Parathyroid adenoma (tissue), 2 donors: ENCODE measurements around the gene GLYR1.

Experiments
- H2AFZ ChIP-seq: fragments of 300-600 bp; sonication (generic); one replicate; pipeline ENCODE4 v1.7.0; 2017; ENCODE audit warnings: antibody characterized with exemption, mild to moderate bottlenecking
- H3K27ac ChIP-seq: fragments of 300-600 bp; sonication (generic); one replicate; pipeline ENCODE4 v1.7.0; 2017
- H3K27me3 ChIP-seq: fragments of 300-600 bp; sonication (generic); one replicate; pipeline ENCODE4 v1.7.0; 2017; ENCODE audit warnings: low read length; ENCODE audit not compliant: control insufficient read depth, insufficient read depth
- H3K36me3 ChIP-seq: fragments of 300-600 bp; sonication (generic); one replicate; pipeline ENCODE4 v1.7.0; 2017; ENCODE audit warnings: low read length; ENCODE audit not compliant: control insufficient read depth, insufficient read depth
- H3K4me1 ChIP-seq: fragments of 300-600 bp; sonication (generic); one replicate; pipeline ENCODE4 v1.7.0; 2017; ENCODE audit warnings: control low read depth
- H3K4me2 ChIP-seq: fragments of 300-600 bp; sonication (generic); one replicate; pipeline ENCODE4 v1.7.0; 2017; ENCODE audit warnings: low read length
- H3K4me3 ChIP-seq: fragments of 300-600 bp; sonication (generic); one replicate; pipeline ENCODE4 v1.7.0; 2017; ENCODE audit warnings: low read depth, low read length
- H3K79me2 ChIP-seq: fragments of 300-600 bp; sonication (generic); one replicate; pipeline ENCODE4 v1.7.0; 2017; ENCODE audit warnings: control low read depth
- H3K9ac ChIP-seq: fragments of 300-600 bp; sonication (generic); one replicate; pipeline ENCODE4 v1.7.0; 2017; ENCODE audit warnings: mild to moderate bottlenecking
- H3K9me3 ChIP-seq: fragments of 300-600 bp; sonication (generic); one replicate; pipeline ENCODE4 v1.7.0; 2017; ENCODE audit warnings: low read length; ENCODE audit not compliant: control insufficient read depth
- CTCF ChIP-seq: fragments of 300-600 bp; sonication (generic); IDR thresholded peaks from one replicate; pipeline ENCODE4 v1.7.0; 2017; ENCODE audit warnings: antibody characterized with exemption, mild to moderate bottlenecking
- donor health status: primary hyperparathyroidism.

The GLYR1 gene

GRCh38 chr16:4882000-4882632 is 35.0 kb upstream of the GLYR1 start:
- Histone ChIP-seq H3K4me2 (peak overlapping the region; percentile 28), H3K9ac (no peak overlapping the region), H3K4me3 (no peak overlapping the region), H3K36me3 (no peaks in the 10 kb centered on the region), H3K27me3 (no peaks in the 10 kb centered on the region), H3K9me3 (no peaks in the 10 kb centered on the region), H3K79me2 (no peaks in the 10 kb centered on the region), H3K4me1 (peaks cover 8% of the 10 kb centered on the region), H3K27ac (no peak overlapping the region), H2AFZ (no peak overlapping the region)
- no peak for TF ChIP-seq CTCF

- Histone ChIP-seq H3K36me3 (no peaks in the 10 kb centered on the region), H3K9me3 (no peaks in the 10 kb centered on the region)
- TF ChIP-seq CTCF, result no peak
Observed at GRCh38 chr16:4880006-4880580, 33.0 kb upstream of the GLYR1 start.

GRCh38 chr16:4879049-4879448 is 32.0 kb upstream of the GLYR1 start:
- H3K9me3 ChIP-seq, result no peaks in the 10 kb centered on the region
- no peaks in the 10 kb centered on the region for H3K27me3 ChIP-seq
- no peak overlapping the region for H3K4me3 ChIP-seq
- TF ChIP-seq CTCF, result no peak
- H2AFZ ChIP-seq, result no peak overlapping the region
- no peak overlapping the region for H3K9ac ChIP-seq
- no peaks in the 10 kb centered on the region for H3K79me2 ChIP-seq
- peaks cover 8% of the 10 kb centered on the region for H3K4me1 ChIP-seq
- H3K27ac ChIP-seq, result no peak overlapping the region
- no peaks in the 10 kb centered on the region for H3K36me3 ChIP-seq
- H3K4me2 ChIP-seq, result no peak overlapping the region

More at GRCh38 chr16:4880006-4880580, 33.0 kb upstream of the GLYR1 start:
- no peak overlapping the region for H3K4me2 ChIP-seq
- H3K9ac ChIP-seq, result no peak overlapping the region
- H3K27me3 ChIP-seq, result no peaks in the 10 kb centered on the region
- no peak overlapping the region for H3K27ac ChIP-seq
- no peak overlapping the region for H2AFZ ChIP-seq
- no peak overlapping the region for H3K4me3 ChIP-seq
- H3K79me2 ChIP-seq, result no peaks in the 10 kb centered on the region
- peaks cover 8% of the 10 kb centered on the region for H3K4me1 ChIP-seq

GRCh38 chr16:4877380-4877685 is 30.2 kb upstream of the GLYR1 start:
- H3K36me3 ChIP-seq, result no peaks in the 10 kb centered on the region
- no peak overlapping the region for H2AFZ ChIP-seq
- no peaks in the 10 kb centered on the region for H3K27me3 ChIP-seq
- no peak overlapping the region for H3K9ac ChIP-seq
- TF ChIP-seq CTCF, result no peak
- no peaks in the 10 kb centered on the region for H3K79me2 ChIP-seq
- no peak overlapping the region for H3K4me3 ChIP-seq
- no peak overlapping the region for H3K27ac ChIP-seq
- no peak overlapping the region for H3K4me2 ChIP-seq
- H3K9me3 ChIP-seq, result no peaks in the 10 kb centered on the region
- peaks cover 3% of the 10 kb centered on the region for H3K4me1 ChIP-seq
